GM23338 (cell line): ENCODE data around the gene MYL11. TPM values are rescaled to one million over a fixed set of nuclear protein-coding genes. Genes with fewer than 3 reads are reported as not detected.

Source experiments
- ATAC-seq: fragments of 200-7000 bp; cut with Tn5 transposase; 3 replicates; pipeline ENCODE4 v1.9.1; 2020
- DNase-seq: peaks from one replicate; pipeline ENCODE4 v3.0.0-alpha.2; 2015; ENCODE audit warnings: low spot score
- H2AFZ ChIP-seq: fragments of 200-600 bp; sonication (generic); 2 replicates; pipeline ENCODE4 v1.8.0; 2016; ENCODE audit warnings: antibody characterized with exemption, mild to moderate bottlenecking, moderate library complexity
- H3F3A ChIP-seq: fragments of 200-600 bp; sonication (generic); replicated peaks from 2 replicates; pipeline ENCODE4 v1.8.0; 2017; ENCODE audit warnings: antibody characterized with exemption, mixed run types, low read depth
- H3K27ac ChIP-seq: fragments of 200-600 bp; sonication (generic); 2 replicates; pipeline ENCODE4 v1.6.1; 2016; ENCODE audit warnings: low read depth
- H3K27me3 ChIP-seq: fragments of 200-600 bp; sonication (generic); 2 replicates; pipeline ENCODE4 v1.8.0; 2016; ENCODE audit warnings: mild to moderate bottlenecking, mixed run types, moderate library complexity; ENCODE audit not compliant: insufficient read depth
- H3K36me3 ChIP-seq: fragments of 200-600 bp; sonication (generic); 2 replicates; pipeline ENCODE4 v1.8.0; 2016; ENCODE audit warnings: mild to moderate bottlenecking; ENCODE audit not compliant: insufficient read depth
- H3K4me1 ChIP-seq: fragments of 200-600 bp; sonication (generic); 2 replicates; pipeline ENCODE4 v1.8.0; 2016; ENCODE audit warnings: mild to moderate bottlenecking, moderate library complexity; ENCODE audit not compliant: insufficient read depth
- H3K4me2 ChIP-seq: fragments of 200-600 bp; sonication (generic); 2 replicates; pipeline ENCODE4 v1.7.1; 2017; ENCODE audit warnings: mixed run types
- H3K4me3 ChIP-seq: fragments of 200-600 bp; sonication (generic); 2 replicates; pipeline ENCODE4 v1.6.1; 2016; ENCODE audit warnings: mixed run types
- H3K79me2 ChIP-seq: fragments of 200-600 bp; sonication (generic); replicated peaks from 2 replicates; pipeline ENCODE4 v1.8.0; 2017; ENCODE audit warnings: mild to moderate bottlenecking; ENCODE audit not compliant: insufficient read depth
- H3K9me2 ChIP-seq: fragments of 200-600 bp; sonication (generic); 2 replicates; pipeline ENCODE4 v1.8.0; 2017; ENCODE audit not compliant: insufficient read depth
- H4K20me1 ChIP-seq: fragments of 200-600 bp; sonication (generic); replicated peaks from 2 replicates; pipeline ENCODE4 v1.8.0; 2017; ENCODE audit warnings: mild to moderate bottlenecking; ENCODE audit not compliant: insufficient read depth
- H3K27ac Mint-ChIP-seq: 2 replicates; pipeline ENCODE4 v1.8.0; 2020; ENCODE audit warnings: inconsistent platforms, mild to moderate bottlenecking, moderate library complexity, mixed read lengths
- H3K27me3 Mint-ChIP-seq: 3 replicates; pipeline ENCODE4 v1.8.0; 2022; ENCODE audit warnings: low read depth, mild to moderate bottlenecking, moderate library complexity, mixed read lengths, inconsistent platforms; ENCODE audit not compliant: insufficient read depth, poor library complexity
- H3K36me3 Mint-ChIP-seq: 3 replicates; pipeline ENCODE4 v1.8.0; 2021; ENCODE audit warnings: low read depth, mild to moderate bottlenecking, inconsistent platforms, moderate library complexity, mixed read lengths
- H3K4me1 Mint-ChIP-seq: 3 replicates; pipeline ENCODE4 v1.8.0; 2020; ENCODE audit warnings: mild to moderate bottlenecking, inconsistent platforms, mixed read lengths
- H3K4me3 Mint-ChIP-seq: 3 replicates; pipeline ENCODE4 v1.8.0; 2021; ENCODE audit warnings: moderate library complexity, mild to moderate bottlenecking, inconsistent platforms, mixed read lengths
- H3K9me3 Mint-ChIP-seq: 3 replicates; pipeline ENCODE4 v1.8.0; 2020; ENCODE audit warnings: moderate library complexity, mild to moderate bottlenecking, inconsistent platforms, mixed read lengths
- CREB1 ChIP-seq: fragments of 250-450 bp; sonication (Bioruptor Pico); IDR thresholded peaks from 2 replicates; pipeline ENCODE4 v1.5.0; 2020; ENCODE audit warnings: low read depth, mild to moderate bottlenecking, moderate library complexity
- EZH2 ChIP-seq: fragments of 200-600 bp; sonication (generic); IDR thresholded peaks from one replicate; pipeline ENCODE4 v1.8.0; 2017; ENCODE audit warnings: antibody characterized with exemption, mild to moderate bottlenecking, low read depth; ENCODE audit not compliant: unreplicated experiment
- EZH2phosphoT487 ChIP-seq: fragments of 200-600 bp; sonication (generic); IDR thresholded peaks from one replicate; pipeline ENCODE4 v1.8.1; 2018; ENCODE audit warnings: antibody characterized with exemption; ENCODE audit not compliant: unreplicated experiment
- JUNB ChIP-seq: IDR thresholded peaks from one replicate; pipeline ENCODE4 v1.6.1; 2016; ENCODE audit warnings: antibody characterized with exemption; ENCODE audit not compliant: unreplicated experiment
- NANOG ChIP-seq: IDR thresholded peaks from 2 replicates; pipeline ENCODE4 v1.6.1; 2016; ENCODE audit warnings: antibody characterized with exemption, borderline replicate concordance
- POLR2AphosphoS5 ChIP-seq: IDR thresholded peaks from 2 replicates; pipeline ENCODE4 v1.6.1; 2016; ENCODE audit warnings: antibody characterized with exemption, low read depth
- STAT1 ChIP-seq: IDR thresholded peaks from one replicate; pipeline ENCODE4 v1.6.1; 2016; ENCODE audit warnings: antibody characterized with exemption; ENCODE audit not compliant: unreplicated experiment
- ZNF114 ChIP-seq: fragments of 250-450 bp; sonication (Bioruptor Pico); IDR thresholded peaks from 2 replicates; pipeline ENCODE4 v1.5.0; 2020; ENCODE audit warnings: mild to moderate bottlenecking, moderate library complexity
- ZNF331 ChIP-seq: fragments of 250-450 bp; sonication (Bioruptor Pico); IDR thresholded peaks from 2 replicates; pipeline ENCODE4 v1.5.0; 2020; ENCODE audit warnings: low read depth, mild to moderate bottlenecking, moderate library complexity
- polyA plus RNA-seq: library from polyadenylated mRNA; unstranded; fragments of >200 nt; fragmentation: Nextera tagmentation; extraction: Ambion mirVana; gene quantifications from 2 replicates; pipeline ENCODE4 v1.2.1, GENCODE V29; 2016
- total RNA-seq: library from RNA; depleted of rRNA; stranded (reverse); fragments of >200 nt; shearing (Covaris generic); gene quantifications from 2 replicates; pipeline ENCODE4 v1.2.3, GENCODE V29; 2014
- TF ChIP-seq, protein P1 (sequence below): IDR thresholded peaks from one replicate; pipeline ENCODE4 v1.6.1; 2018; ENCODE audit warnings: antibody characterized with exemption; ENCODE audit not compliant: unreplicated experiment
- TF ChIP-seq, protein P2 (sequence below): IDR thresholded peaks from 2 replicates; pipeline ENCODE4 v1.6.1; 2016; ENCODE audit warnings: antibody characterized with exemption
- TF ChIP-seq, protein P3 (sequence below): fragments of 250-450 bp; sonication (Bioruptor Pico); IDR thresholded peaks from 2 replicates; pipeline ENCODE4 v1.5.0; 2020; ENCODE audit warnings: mild to moderate bottlenecking, moderate library complexity
- TF ChIP-seq, protein P4 (sequence below), 2 experiments: fragments of 200-600 bp in 1 of 2; sonication (generic) in 1 of 2; conservative IDR thresholded peaks; 2 replicates each; pipeline versions ENCODE4 v1.5.1 to v1.6.1; 2016 to 2017; ENCODE audit warnings: antibody characterized with exemption in 2 of 2, low read depth in 2 of 2, mild to moderate bottlenecking in 2 of 2, moderate library complexity in 1 of 2

Gene MYL11
- total and polyA plus RNA-seq, 2 experiments from 2014 or later: 3.5 TPM; not detected in 1

DNA sequence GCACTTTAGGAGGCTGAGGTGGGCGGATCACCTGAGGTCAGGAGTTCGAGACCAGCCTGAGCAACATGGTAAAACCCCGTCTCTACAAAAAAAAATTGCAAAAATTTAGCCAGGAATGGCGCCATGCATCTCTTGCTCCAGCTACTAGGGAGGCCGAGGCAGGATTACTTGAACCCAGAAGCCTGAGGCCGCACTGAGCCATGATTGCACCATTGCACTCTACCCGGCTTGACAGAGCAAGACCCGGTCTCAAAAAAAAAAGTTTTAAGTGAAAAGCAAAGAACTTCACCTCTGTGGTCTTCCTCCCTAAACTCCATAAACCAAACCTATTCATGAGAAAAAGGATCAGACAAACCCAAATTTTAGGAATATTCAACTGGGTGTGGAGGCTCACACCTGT is 26.5 kb upstream of the MYL11 start:
- ATAC-seq: no peak
- peaks cover 6% of the 10 kb centered on the region for H3K27me3 Mint-ChIP-seq
- TF ChIP-seq, protein P1, sequence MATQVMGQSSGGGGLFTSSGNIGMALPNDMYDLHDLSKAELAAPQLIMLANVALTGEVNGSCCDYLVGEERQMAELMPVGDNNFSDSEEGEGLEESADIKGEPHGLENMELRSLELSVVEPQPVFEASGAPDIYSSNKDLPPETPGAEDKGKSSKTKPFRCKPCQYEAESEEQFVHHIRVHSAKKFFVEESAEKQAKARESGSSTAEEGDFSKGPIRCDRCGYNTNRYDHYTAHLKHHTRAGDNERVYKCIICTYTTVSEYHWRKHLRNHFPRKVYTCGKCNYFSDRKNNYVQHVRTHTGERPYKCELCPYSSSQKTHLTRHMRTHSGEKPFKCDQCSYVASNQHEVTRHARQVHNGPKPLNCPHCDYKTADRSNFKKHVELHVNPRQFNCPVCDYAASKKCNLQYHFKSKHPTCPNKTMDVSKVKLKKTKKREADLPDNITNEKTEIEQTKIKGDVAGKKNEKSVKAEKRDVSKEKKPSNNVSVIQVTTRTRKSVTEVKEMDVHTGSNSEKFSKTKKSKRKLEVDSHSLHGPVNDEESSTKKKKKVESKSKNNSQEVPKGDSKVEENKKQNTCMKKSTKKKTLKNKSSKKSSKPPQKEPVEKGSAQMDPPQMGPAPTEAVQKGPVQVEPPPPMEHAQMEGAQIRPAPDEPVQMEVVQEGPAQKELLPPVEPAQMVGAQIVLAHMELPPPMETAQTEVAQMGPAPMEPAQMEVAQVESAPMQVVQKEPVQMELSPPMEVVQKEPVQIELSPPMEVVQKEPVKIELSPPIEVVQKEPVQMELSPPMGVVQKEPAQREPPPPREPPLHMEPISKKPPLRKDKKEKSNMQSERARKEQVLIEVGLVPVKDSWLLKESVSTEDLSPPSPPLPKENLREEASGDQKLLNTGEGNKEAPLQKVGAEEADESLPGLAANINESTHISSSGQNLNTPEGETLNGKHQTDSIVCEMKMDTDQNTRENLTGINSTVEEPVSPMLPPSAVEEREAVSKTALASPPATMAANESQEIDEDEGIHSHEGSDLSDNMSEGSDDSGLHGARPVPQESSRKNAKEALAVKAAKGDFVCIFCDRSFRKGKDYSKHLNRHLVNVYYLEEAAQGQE: no peak
- TF ChIP-seq POLR2AphosphoS5 (no peak), EZH2 (no peak), CREB1 (CRISPR knock-in tag) (no peak), STAT1 (no peak), ZNF331 (no peak), ZNF114 (no peak), EZH2phosphoT487 (no peak), NANOG (no peak), JUNB (no peak)
- TF ChIP-seq, protein P2, sequence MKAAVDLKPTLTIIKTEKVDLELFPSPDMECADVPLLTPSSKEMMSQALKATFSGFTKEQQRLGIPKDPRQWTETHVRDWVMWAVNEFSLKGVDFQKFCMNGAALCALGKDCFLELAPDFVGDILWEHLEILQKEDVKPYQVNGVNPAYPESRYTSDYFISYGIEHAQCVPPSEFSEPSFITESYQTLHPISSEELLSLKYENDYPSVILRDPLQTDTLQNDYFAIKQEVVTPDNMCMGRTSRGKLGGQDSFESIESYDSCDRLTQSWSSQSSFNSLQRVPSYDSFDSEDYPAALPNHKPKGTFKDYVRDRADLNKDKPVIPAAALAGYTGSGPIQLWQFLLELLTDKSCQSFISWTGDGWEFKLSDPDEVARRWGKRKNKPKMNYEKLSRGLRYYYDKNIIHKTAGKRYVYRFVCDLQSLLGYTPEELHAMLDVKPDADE: no peak
- TF ChIP-seq, protein P3, sequence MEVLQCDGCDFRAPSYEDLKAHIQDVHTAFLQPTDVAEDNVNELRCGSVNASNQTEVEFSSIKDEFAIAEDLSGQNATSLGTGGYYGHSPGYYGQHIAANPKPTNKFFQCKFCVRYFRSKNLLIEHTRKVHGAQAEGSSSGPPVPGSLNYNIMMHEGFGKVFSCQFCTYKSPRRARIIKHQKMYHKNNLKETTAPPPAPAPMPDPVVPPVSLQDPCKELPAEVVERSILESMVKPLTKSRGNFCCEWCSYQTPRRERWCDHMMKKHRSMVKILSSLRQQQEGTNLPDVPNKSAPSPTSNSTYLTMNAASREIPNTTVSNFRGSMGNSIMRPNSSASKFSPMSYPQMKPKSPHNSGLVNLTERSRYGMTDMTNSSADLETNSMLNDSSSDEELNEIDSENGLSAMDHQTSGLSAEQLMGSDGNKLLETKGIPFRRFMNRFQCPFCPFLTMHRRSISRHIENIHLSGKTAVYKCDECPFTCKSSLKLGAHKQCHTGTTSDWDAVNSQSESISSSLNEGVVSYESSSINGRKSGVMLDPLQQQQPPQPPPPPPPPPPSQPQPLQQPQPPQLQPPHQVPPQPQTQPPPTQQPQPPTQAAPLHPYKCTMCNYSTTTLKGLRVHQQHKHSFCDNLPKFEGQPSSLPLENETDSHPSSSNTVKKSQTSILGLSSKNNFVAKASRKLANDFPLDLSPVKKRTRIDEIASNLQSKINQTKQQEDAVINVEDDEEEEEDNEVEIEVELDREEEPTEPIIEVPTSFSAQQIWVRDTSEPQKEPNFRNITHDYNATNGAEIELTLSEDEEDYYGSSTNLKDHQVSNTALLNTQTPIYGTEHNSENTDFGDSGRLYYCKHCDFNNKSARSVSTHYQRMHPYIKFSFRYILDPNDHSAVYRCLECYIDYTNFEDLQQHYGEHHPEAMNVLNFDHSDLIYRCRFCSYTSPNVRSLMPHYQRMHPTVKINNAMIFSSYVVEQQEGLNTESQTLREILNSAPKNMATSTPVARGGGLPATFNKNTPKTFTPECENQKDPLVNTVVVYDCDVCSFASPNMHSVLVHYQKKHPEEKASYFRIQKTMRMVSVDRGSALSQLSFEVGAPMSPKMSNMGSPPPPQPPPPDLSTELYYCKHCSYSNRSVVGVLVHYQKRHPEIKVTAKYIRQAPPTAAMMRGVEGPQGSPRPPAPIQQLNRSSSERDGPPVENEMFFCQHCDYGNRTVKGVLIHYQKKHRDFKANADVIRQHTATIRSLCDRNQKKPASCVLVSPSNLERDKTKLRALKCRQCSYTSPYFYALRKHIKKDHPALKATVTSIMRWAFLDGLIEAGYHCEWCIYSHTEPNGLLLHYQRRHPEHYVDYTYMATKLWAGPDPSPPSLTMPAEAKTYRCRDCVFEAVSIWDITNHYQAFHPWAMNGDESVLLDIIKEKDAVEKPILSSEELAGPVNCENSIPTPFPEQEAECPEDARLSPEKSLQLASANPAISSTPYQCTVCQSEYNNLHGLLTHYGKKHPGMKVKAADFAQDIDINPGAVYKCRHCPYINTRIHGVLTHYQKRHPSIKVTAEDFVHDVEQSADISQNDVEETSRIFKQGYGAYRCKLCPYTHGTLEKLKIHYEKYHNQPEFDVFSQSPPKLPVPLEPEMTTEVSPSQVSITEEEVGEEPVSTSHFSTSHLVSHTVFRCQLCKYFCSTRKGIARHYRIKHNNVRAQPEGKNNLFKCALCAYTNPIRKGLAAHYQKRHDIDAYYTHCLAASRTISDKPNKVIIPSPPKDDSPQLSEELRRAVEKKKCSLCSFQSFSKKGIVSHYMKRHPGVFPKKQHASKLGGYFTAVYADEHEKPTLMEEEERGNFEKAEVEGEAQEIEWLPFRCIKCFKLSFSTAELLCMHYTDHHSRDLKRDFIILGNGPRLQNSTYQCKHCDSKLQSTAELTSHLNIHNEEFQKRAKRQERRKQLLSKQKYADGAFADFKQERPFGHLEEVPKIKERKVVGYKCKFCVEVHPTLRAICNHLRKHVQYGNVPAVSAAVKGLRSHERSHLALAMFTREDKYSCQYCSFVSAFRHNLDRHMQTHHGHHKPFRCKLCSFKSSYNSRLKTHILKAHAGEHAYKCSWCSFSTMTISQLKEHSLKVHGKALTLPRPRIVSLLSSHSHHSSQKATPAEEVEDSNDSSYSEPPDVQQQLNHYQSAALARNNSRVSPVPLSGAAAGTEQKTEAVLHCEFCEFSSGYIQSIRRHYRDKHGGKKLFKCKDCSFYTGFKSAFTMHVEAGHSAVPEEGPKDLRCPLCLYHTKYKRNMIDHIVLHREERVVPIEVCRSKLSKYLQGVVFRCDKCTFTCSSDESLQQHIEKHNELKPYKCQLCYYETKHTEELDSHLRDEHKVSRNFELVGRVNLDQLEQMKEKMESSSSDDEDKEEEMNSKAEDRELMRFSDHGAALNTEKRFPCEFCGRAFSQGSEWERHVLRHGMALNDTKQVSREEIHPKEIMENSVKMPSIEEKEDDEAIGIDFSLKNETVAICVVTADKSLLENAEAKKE (CRISPR knock-in tag): no peak
- TF ChIP-seq, protein P4, sequence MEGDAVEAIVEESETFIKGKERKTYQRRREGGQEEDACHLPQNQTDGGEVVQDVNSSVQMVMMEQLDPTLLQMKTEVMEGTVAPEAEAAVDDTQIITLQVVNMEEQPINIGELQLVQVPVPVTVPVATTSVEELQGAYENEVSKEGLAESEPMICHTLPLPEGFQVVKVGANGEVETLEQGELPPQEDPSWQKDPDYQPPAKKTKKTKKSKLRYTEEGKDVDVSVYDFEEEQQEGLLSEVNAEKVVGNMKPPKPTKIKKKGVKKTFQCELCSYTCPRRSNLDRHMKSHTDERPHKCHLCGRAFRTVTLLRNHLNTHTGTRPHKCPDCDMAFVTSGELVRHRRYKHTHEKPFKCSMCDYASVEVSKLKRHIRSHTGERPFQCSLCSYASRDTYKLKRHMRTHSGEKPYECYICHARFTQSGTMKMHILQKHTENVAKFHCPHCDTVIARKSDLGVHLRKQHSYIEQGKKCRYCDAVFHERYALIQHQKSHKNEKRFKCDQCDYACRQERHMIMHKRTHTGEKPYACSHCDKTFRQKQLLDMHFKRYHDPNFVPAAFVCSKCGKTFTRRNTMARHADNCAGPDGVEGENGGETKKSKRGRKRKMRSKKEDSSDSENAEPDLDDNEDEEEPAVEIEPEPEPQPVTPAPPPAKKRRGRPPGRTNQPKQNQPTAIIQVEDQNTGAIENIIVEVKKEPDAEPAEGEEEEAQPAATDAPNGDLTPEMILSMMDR (conservative IDR thresholded peaks at IDR 0.05; ENCODE audit: low read depth in 2 of 2): no peak

More for the DNA sequence above, 26.5 kb upstream of the MYL11 start:
- no peaks in the 10 kb centered on the region for H3K4me1 ChIP-seq
- Mint-ChIP-seq H3K36me3 (peaks cover 37% of the 10 kb centered on the region), H3K9me3 (no peaks in the 10 kb centered on the region), H3K4me3 (no peak overlapping the region), H3K27ac (no peak overlapping the region), H3K4me1 (no peaks in the 10 kb centered on the region)
- H3K79me2 ChIP-seq: no peaks in the 10 kb centered on the region
- H3K27ac ChIP-seq: no peak overlapping the region
- H3K27me3 ChIP-seq: no peaks in the 10 kb centered on the region
- no peak overlapping the region for H3K4me2 ChIP-seq
- no peak overlapping the region for H3K4me3 ChIP-seq
- H2AFZ ChIP-seq: no peak overlapping the region
- no peaks in the 10 kb centered on the region for H4K20me1 ChIP-seq
- no peak for DNase-seq
- peaks cover 7% of the 10 kb centered on the region; the same call in 1 of the 2 replicates for H3K36me3 ChIP-seq
- H3K9me2 ChIP-seq: no peaks in the 10 kb centered on the region
- 0 out of 2 replicates have a peak, but pooled peaks cover 9% of the 10 kb centered on the region for H3F3A ChIP-seq
